WTC11 (cell line): ENCODE measurements around the gene MOSPD3. TPM values are rescaled to one million over a fixed set of nuclear protein-coding genes. Genes with fewer than 3 reads are reported as not detected.

ENCODE experiments used
- ATAC-seq: fragments of 200-7000 bp; cut with Tn5 transposase; 2 replicates; pipeline ENCODE4 v1.10.0; 2021; ENCODE audit warnings: mild to moderate bottlenecking, moderate library complexity
- CTCF ChIA-PET: fragments of 300-600 bp; sonication (Branson Sonifier 250); formaldehyde crosslinking; loops from one replicate; lab custom pipeline; 2021; ENCODE audit warnings: antibody characterized with exemption; lab: Charles Lee
- POLR2A ChIA-PET: fragments of 350-600 bp; sonication (Branson Sonifier 250); formaldehyde crosslinking; loops from one replicate; lab custom pipeline; 2021; ENCODE audit warnings: antibody characterized with exemption; lab: Charles Lee
- DNase-seq: peaks from one replicate; pipeline ENCODE4 v3.0.0; 2021; ENCODE audit warnings: low spot score
- H3K27ac Mint-ChIP-seq: 2 replicates; pipeline ENCODE4 v1.8.0; 2021; ENCODE audit warnings: mixed read lengths
- H3K27me3 Mint-ChIP-seq: 2 replicates; pipeline ENCODE4 v1.8.0; 2021; ENCODE audit warnings: low read depth, mild to moderate bottlenecking, moderate library complexity, mixed read lengths
- H3K36me3 Mint-ChIP-seq: 2 replicates; pipeline ENCODE4 v1.8.0; 2021; ENCODE audit warnings: mixed read lengths
- H3K4me1 Mint-ChIP-seq: 2 replicates; pipeline ENCODE4 v1.8.0; 2022; ENCODE audit warnings: mixed read lengths
- H3K4me3 Mint-ChIP-seq: 2 replicates; pipeline ENCODE4 v1.8.0; 2021; ENCODE audit warnings: mild to moderate bottlenecking, moderate library complexity, mixed read lengths
- H3K9me3 Mint-ChIP-seq: 2 replicates; pipeline ENCODE4 v1.8.0; 2021; ENCODE audit warnings: mixed read lengths
- ATF3 ChIP-seq: sonication (generic); formaldehyde crosslinking; conservative IDR thresholded peaks from 2 replicates; pipeline ENCODE4 v1.8.1; 2022; ENCODE audit warnings: mild to moderate bottlenecking, missing genetic modification reagents
- CBFB ChIP-seq: sonication (generic); formaldehyde crosslinking; IDR thresholded peaks from 2 replicates; pipeline ENCODE4 v1.8.1; 2022; ENCODE audit warnings: mild to moderate bottlenecking, low read depth, missing genetic modification reagents
- ETV6 ChIP-seq: sonication (generic); formaldehyde crosslinking; IDR thresholded peaks from 2 replicates; pipeline ENCODE4 v1.8.1; 2022; ENCODE audit warnings: mild to moderate bottlenecking, missing genetic modification reagents
- GABPB1 ChIP-seq: sonication (generic); formaldehyde crosslinking; IDR thresholded peaks from 2 replicates; pipeline ENCODE4 v1.8.1; 2023; ENCODE audit warnings: mild to moderate bottlenecking, missing genetic modification reagents
- MYBL2 ChIP-seq: sonication (generic); formaldehyde crosslinking; IDR thresholded peaks from 2 replicates; pipeline ENCODE4 v1.8.1; 2023; ENCODE audit warnings: mild to moderate bottlenecking, moderate library complexity, missing genetic modification reagents
- NFATC4 ChIP-seq: fragments of 250-450 bp; sonication (Bioruptor Pico); IDR thresholded peaks from 2 replicates; pipeline ENCODE4 v1.9.0; 2021; ENCODE audit warnings: mild to moderate bottlenecking
- NFE2L1 ChIP-seq: sonication (generic); formaldehyde crosslinking; IDR thresholded peaks from 2 replicates; pipeline ENCODE4 v1.8.1; 2023; ENCODE audit warnings: missing genetic modification reagents
- PREB ChIP-seq: sonication (generic); formaldehyde crosslinking; IDR thresholded peaks from 2 replicates; pipeline ENCODE4 v1.8.1; 2022; ENCODE audit warnings: mild to moderate bottlenecking, missing genetic modification reagents, moderate library complexity, borderline replicate concordance
- SMAD3 ChIP-seq: sonication (generic); formaldehyde crosslinking; IDR thresholded peaks from 2 replicates; pipeline ENCODE4 v1.8.0; 2022; ENCODE audit warnings: missing genetic modification reagents, mild to moderate bottlenecking, borderline replicate concordance
- TEAD1 ChIP-seq: sonication (generic); formaldehyde crosslinking; IDR thresholded peaks from 2 replicates; pipeline ENCODE4 v1.8.0; 2022; ENCODE audit warnings: mild to moderate bottlenecking, missing genetic modification reagents
- USF1 ChIP-seq: sonication (generic); formaldehyde crosslinking; IDR thresholded peaks from 2 replicates; pipeline ENCODE4 v1.8.0; 2022; ENCODE audit warnings: mild to moderate bottlenecking, missing genetic modification reagents
- ZNF138 ChIP-seq: sonication (generic); formaldehyde crosslinking; conservative IDR thresholded peaks from 2 replicates; pipeline ENCODE4 v1.8.1; 2022; ENCODE audit warnings: mild to moderate bottlenecking, moderate library complexity, missing genetic modification reagents
- total RNA-seq: library from RNA; stranded (reverse); gene quantifications from 3 replicates; pipeline ENCODE4 v1.2.3, GENCODE V29; 2021
- TF ChIP-seq, protein P1 (sequence below): sonication (generic); formaldehyde crosslinking; conservative IDR thresholded peaks from 2 replicates; pipeline ENCODE4 v1.8.1; 2023; ENCODE audit warnings: mild to moderate bottlenecking, low read depth, missing genetic modification reagents, moderate library complexity
- TF ChIP-seq, protein P2 (sequence below): fragments of 250-450 bp; sonication (Bioruptor Pico); IDR thresholded peaks from 2 replicates; pipeline ENCODE4 v1.9.0; 2021; ENCODE audit warnings: mild to moderate bottlenecking
- TF ChIP-seq, protein P3 (sequence below): sonication (generic); formaldehyde crosslinking; IDR thresholded peaks from 2 replicates; pipeline ENCODE4 v1.8.0; 2023; ENCODE audit warnings: mild to moderate bottlenecking, missing genetic modification reagents

Gene MOSPD3
- total RNA-seq, 1 experiment from 2014 or later, result 21.9 TPM

DNA sequence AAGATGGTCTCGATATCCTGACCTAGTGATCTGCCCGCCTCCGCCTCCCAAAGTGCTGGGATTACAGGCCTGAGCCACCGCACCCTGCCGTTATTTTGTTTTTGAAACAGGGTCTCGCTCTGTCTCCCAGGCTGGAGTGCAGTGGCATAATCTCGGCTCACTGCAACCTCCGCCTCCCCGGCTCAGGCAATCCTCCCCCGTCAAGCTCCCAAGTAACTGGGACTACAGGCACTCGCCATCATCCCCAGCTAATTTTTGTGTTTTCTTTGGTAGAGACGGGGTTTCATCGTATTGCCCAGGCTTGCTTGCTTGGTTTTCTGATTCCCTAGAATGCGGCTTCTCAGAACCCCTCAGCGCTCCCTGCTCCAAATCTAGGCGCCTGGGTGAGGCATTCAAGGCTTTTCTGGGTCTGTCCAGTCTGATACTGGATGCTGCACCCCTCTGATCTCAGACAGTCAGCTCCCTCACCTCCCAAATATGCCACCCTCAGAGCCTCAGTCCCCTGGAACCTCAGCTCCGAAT is 27.7 kb downstream of the MOSPD3 start (continued):
- TF ChIP-seq, protein P1, sequence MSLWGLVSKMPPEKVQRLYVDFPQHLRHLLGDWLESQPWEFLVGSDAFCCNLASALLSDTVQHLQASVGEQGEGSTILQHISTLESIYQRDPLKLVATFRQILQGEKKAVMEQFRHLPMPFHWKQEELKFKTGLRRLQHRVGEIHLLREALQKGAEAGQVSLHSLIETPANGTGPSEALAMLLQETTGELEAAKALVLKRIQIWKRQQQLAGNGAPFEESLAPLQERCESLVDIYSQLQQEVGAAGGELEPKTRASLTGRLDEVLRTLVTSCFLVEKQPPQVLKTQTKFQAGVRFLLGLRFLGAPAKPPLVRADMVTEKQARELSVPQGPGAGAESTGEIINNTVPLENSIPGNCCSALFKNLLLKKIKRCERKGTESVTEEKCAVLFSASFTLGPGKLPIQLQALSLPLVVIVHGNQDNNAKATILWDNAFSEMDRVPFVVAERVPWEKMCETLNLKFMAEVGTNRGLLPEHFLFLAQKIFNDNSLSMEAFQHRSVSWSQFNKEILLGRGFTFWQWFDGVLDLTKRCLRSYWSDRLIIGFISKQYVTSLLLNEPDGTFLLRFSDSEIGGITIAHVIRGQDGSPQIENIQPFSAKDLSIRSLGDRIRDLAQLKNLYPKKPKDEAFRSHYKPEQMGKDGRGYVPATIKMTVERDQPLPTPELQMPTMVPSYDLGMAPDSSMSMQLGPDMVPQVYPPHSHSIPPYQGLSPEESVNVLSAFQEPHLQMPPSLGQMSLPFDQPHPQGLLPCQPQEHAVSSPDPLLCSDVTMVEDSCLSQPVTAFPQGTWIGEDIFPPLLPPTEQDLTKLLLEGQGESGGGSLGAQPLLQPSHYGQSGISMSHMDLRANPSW (CRISPR knock-in tag), result no peak
- TF ChIP-seq GABPB1 (no peak), ATF3 (no peak)

GRCh38 chr7:100640517-100641440 is 28.4 kb downstream of the MOSPD3 start:
- ATAC-seq, result no peak
- TF ChIP-seq, protein P2, sequence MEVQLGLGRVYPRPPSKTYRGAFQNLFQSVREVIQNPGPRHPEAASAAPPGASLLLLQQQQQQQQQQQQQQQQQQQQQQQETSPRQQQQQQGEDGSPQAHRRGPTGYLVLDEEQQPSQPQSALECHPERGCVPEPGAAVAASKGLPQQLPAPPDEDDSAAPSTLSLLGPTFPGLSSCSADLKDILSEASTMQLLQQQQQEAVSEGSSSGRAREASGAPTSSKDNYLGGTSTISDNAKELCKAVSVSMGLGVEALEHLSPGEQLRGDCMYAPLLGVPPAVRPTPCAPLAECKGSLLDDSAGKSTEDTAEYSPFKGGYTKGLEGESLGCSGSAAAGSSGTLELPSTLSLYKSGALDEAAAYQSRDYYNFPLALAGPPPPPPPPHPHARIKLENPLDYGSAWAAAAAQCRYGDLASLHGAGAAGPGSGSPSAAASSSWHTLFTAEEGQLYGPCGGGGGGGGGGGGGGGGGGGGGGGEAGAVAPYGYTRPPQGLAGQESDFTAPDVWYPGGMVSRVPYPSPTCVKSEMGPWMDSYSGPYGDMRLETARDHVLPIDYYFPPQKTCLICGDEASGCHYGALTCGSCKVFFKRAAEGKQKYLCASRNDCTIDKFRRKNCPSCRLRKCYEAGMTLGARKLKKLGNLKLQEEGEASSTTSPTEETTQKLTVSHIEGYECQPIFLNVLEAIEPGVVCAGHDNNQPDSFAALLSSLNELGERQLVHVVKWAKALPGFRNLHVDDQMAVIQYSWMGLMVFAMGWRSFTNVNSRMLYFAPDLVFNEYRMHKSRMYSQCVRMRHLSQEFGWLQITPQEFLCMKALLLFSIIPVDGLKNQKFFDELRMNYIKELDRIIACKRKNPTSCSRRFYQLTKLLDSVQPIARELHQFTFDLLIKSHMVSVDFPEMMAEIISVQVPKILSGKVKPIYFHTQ, result no peak
- TF ChIP-seq GABPB1 (no peak), SMAD3 (no peak), PREB (no peak), CBFB (CRISPR knock-in tag) (no peak), MYBL2 (CRISPR knock-in tag) (no peak), NFATC4 (CRISPR knock-in tag) (no peak), NFE2L1 (CRISPR knock-in tag) (no peak), ZNF138 (no peak), USF1 (CRISPR knock-in tag) (no peak), ETV6 (no peak), TEAD1 (no peak)
- TF ChIP-seq, protein P1 (CRISPR knock-in tag), result no peak
- TF ChIP-seq, protein P3, sequence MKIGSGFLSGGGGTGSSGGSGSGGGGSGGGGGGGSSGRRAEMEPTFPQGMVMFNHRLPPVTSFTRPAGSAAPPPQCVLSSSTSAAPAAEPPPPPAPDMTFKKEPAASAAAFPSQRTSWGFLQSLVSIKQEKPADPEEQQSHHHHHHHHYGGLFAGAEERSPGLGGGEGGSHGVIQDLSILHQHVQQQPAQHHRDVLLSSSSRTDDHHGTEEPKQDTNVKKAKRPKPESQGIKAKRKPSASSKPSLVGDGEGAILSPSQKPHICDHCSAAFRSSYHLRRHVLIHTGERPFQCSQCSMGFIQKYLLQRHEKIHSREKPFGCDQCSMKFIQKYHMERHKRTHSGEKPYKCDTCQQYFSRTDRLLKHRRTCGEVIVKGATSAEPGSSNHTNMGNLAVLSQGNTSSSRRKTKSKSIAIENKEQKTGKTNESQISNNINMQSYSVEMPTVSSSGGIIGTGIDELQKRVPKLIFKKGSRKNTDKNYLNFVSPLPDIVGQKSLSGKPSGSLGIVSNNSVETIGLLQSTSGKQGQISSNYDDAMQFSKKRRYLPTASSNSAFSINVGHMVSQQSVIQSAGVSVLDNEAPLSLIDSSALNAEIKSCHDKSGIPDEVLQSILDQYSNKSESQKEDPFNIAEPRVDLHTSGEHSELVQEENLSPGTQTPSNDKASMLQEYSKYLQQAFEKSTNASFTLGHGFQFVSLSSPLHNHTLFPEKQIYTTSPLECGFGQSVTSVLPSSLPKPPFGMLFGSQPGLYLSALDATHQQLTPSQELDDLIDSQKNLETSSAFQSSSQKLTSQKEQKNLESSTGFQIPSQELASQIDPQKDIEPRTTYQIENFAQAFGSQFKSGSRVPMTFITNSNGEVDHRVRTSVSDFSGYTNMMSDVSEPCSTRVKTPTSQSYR, result no peak
- no peak overlapping the region for H3K27ac Mint-ChIP-seq
- peaks cover 11% of the 10 kb centered on the region for H3K4me1 Mint-ChIP-seq
- no peak overlapping the region for H3K4me3 Mint-ChIP-seq
- H3K27me3 Mint-ChIP-seq, result peaks cover 4% of the 10 kb centered on the region
- no peaks in the 10 kb centered on the region for H3K36me3 Mint-ChIP-seq
- CTCF ChIA-PET, result interaction anchor here (0.6 to 1.6 kb wide), 3 partner anchors 11 to 84 kb away, joined by 3 to 8 read pairs (median 5); partner anchors contain the start of gene EPO
- no peaks in the 10 kb centered on the region for H3K9me3 Mint-ChIP-seq
- DNase-seq, result no peak
- POLR2A ChIA-PET, result no interaction called here
